Stimulated activated CD8-positive, alpha-beta memory T cell treated with anti-CD3 and anti-CD28 coated beads, Interleukin-4, amount 100 ng/mL, for 1 hour (primary cell): Measurements from ENCODE around the gene TRIP12.
"Not testable (repeated sequence)": the region's sequence is repeated elsewhere in the genome, so short reads cannot be mapped to it uniquely, and the experiment has no call there.

ENCODE experiments used
- DNase-seq, 2 donors: peaks; one replicate each; pipeline ENCODE4 v3.0.0-alpha.2; 2020; ENCODE audit warnings: low read depth in 2 of 2, low spot score in 1 of 2

The TRIP12 gene

DNA sequence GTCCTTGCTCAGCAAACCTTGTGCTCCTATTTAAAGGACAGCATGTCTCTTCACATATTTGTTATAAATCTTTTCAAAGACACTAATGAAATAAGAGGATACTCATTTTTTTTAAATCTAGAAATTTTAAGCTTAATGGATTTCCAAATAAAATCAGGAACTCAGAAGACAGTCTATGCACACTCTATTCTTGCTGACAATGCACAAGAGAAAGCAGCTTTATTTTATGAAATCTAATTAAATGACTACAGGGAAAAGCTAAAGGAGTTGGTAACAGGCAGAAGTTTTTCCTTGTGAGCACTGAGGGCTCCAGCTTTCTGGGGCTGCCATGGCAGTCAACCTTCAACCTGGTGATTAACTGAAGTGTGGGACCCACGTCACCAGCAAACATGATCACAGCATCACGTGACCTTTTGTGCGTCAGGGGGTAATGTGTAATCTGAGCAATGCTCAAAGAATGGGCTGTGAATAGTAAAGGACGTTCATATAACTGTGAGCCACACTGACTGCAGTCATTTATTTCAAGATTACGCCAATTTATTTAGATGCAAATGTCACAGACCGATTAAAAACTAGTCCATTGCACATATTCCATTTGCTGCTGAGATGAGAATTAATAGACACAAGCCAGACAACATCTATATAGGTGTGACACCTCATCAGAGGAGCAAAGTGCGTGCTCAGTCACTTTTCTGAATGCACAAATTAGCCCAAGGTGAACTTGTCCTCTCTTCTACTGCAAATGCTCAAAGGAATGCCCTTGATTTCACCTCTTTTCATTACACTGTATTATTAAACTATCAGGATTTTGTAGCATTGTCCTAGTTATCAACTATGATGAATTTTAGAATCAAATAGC is 195.9 kb downstream of the TRIP12 start:
- DNase-seq = no peak

DNA sequence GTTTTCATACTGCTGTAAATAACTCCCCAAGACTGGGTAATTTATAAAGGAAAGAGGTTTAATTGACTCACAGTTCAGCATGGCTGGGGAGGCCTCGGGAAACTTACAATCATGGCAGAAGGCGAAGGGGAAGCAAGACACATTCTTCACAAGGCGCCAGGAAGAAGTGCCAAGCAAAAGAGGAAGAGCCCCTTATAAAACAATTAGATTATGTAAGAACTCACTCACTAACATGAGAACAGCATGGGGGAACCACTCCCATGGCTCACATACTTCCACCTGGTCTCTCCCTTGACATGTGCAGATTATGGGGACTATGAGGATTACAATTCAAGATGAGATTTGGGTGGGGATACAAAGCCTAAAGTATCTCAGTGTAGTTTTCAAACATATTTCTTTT is 198.6 kb downstream of the TRIP12 start:
- DNase-seq = not testable (repeated sequence)

DNA sequence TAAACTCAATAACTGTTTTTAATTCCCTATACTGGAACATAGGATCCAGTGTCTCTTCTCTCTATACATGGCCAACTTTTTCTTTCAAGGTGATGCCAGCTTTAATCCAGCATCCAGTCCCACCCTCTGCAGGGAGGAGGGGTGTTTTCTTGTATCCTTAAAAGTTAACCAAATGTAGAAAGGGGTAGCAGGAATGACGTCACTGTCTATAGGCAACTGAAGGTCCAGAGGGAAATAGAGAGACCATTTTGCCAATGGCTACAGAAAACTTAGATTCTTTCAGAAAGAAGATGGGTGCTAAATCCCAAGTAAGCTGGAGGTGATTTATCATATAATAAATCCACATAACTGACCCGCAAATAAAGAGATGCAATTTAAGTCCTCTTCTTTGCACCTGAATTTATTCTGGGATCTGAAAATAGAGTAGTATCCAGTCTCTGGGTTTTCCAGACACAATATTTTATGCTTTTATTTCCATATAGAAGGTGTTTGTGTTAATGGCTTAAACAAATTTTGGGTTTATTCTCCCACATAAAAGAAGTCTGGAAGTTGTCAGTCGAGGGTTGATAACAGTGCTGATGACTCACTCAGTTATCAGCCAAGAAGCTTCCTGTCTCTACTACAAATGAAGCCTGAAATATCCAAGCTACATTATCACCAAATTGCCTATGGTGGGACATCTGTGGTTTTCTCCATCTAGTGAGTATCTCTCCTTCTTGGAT is 201.7 kb downstream of the TRIP12 start:
- DNase-seq = no peak

DNA sequence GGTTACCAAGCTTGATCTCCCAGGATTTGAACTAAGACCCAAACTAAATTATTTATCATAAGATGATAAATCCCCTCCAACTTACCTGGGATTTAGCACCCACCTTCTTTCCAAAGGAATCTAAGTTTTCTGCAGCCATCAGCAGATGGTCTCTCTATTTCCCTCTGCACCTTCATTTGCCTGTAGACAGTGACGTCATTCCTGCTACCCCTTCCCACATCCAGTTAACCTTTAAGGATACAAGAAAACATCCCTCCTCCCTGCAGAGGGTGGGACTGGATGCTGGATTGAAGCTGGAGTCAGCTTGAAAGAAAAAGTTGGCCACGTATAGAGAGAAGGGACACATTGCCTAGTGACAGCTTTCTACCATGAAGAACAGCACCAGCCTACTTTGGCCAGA is 203.8 kb downstream of the TRIP12 start:
- no peak for DNase-seq

DNA sequence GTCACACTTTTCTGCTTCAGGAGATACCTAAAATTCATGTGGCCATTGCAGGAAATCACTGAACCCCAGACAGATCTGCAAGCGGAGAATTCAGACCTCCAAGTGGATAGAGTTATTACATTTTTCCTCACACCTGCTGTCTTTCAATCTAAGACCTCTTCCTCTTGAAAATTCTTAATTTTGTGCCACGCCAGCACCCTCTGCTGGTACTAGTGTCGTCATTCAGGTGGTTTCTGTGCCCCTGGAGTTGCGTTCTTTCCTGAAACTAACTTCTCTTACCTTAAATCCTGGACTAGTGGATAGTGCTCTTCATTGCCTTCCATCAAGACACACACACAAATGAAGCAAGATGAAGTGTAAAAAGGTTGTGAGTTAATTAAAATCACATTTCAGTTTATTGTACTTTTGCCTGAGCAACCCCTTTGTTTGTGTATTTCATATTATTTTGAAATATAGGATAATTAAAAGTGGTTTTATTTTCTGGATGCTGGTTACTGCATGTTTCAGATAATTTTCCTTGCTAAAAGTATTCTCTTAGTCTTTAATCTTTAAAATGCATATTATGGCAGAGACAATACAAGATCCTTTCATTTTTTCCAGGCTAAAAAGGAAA is 205.8 kb downstream of the TRIP12 start:
- no peak for DNase-seq

DNA sequence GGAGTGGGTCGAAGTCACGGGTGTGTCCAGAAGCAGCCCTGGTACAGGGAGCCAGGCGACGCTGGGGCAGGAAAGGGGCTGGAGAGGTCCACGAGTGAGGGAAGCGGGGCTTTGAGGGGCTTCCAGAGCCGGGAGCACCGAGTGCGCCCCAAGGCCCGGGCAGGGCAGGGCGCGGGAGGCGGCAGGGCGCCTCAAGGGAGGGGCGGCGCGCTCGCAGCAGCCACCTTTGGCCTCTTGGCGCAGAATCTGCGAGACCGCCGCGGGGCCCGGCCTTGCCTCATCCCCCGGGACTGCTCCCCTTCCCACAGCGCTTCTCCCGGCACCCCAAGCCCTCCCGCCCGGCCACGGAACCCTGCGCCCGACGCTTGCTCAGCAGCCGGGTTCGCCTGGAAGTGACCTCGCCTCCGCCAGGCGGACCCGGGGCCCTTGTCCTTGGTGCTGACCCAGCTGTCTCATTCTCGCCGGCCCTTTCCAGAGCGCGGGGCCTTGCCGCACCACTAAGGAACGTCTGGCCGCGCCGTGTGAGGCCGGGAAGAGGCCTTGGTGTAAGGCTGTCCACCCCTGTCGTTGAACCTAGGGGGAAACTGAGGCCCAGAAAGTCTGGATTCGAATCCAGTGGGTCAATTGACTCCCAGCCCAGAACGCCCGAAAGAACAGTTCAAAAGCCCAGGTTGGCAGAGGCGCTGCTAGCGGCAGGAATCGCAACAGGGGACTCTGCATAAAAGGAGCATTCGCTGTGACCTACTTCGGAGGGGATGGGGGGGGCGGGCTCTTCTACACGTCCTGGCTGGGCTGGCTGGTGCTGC is 206.9 kb downstream of the TRIP12 start:
- no peak for DNase-seq

DNA sequence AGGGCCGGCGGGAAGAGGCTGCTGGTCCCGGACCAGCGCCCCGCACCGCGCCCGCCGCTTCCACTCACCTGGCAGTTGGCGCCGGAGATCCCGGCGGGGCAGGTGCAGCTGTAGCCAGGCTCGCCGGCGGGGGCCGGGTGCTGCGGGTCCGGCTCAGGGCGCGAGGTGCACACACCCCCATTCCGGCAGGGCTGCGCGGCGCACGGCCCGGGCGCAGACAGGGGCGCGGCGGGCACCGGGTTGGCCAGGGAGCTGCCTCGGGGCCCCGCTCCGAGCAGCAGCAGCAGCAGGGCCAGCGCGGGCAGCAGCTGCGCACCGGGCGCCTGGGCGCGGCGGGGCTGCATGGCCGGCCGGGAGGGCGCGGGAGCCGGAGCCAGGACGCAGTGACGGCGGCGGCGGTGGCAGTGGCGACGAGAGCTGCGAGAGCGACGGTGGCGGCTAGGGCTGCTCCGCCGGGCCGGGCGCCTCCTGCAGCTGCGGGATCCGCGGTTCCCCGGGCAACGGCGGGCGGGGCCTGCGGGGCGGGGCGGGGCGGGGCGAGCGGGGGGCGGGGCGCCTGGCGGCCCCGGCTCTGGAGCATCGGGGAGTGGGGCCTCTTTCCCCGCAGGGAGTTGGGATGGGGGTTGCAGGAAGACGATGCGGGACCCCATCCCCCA is 207.6 kb downstream of the TRIP12 start, which contains the start of gene DNER:
Gene DNER, minus strand, starts transcription at position 476 of the 656 bp plus-strand sequence. Its CDS starts 132 bp downstream, at position 344.
- no peak for DNase-seq
